Activated naive CD4-positive, alpha-beta T cell (primary cell): Measurements from ENCODE around the gene WBP4.

Source experiments
- DNase-seq, 4 experiments: peaks; one replicate each; lab custom pipeline; 2025; lab: John Stamatoyannopoulos, UW

Gene WBP4

DNA sequence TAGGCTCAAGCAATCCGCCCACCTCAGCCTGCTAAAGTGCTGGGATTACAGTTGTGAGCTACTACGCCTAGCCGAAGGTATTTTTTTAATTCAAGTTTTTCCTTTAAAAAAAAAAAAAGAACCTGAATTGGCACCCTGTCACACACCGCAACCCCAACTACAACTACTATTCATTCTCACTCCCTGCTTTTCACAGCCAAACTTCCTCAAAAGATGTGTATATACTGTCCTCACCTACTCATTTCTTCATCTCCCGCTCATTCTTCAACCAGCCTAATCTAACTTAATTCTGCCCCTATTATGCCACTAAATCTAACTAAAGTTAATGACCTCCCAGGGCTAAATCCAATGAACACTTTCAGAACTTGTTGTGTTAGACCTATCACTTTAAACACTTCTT, 12.7 kb upstream of the WBP4 start:
- no peak for DNase-seq

DNA sequence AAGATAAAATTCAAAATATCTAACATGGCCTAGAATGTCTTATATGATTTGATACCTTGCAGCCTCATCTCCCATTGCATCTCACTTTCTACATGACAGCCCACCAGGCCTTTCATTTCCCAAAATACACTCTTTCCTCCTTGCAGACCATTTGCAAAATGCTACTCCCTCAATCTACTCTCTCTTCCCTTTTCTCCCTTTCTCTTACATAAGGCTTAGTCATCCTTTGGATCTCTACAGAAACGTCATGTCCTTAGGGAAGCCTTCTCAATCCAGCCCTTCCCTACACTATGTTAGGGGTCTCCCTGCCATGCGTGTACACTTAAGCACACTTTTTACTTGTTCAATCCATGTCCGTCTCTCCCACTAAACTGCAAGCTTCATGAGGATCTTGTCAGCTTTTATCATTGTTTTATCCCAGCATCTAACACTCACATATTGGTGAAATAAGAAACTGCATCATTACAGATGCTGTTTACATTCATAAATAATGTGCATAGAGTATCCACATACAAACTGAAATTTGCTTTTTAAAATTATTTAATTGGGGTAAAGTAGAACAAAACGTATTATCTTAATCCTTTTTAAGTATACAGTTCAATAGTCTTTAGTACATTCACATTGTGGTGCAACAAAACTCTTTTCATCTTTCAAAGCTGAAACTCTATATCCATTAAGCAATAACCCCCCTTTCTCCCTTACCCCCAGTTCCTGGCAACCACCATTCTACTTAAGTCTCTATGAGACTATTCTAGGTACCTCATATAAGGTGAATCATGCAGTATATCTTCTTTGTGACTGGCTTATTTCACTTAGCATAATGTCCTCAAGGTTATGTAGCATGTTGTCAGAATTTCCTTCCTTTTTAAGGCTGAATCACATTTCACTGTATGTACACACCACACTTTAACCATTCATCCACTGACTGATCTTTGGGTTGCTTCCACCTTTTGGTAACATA, 11.5 kb upstream of the WBP4 start:
- DNase-seq = no peak

DNA sequence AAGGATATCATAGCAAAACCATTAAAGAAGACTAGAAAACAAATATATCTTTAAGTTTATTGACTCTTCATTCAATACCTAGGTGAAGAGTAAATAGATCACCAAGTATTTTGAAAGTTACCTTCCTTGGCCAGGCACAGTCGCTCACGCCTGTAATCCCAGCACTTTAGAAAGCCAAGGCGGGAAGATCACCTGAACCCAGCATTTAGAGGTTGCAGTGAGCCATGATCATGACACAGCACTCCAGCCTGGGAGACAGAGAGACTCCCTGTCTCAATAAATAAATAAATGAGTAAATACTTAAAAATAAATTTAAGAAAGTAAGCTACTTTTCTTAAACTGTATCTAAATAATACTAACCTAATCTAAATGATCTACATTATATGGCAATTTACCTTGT, 8.9 kb upstream of the WBP4 start:
- no peak for DNase-seq

DNA sequence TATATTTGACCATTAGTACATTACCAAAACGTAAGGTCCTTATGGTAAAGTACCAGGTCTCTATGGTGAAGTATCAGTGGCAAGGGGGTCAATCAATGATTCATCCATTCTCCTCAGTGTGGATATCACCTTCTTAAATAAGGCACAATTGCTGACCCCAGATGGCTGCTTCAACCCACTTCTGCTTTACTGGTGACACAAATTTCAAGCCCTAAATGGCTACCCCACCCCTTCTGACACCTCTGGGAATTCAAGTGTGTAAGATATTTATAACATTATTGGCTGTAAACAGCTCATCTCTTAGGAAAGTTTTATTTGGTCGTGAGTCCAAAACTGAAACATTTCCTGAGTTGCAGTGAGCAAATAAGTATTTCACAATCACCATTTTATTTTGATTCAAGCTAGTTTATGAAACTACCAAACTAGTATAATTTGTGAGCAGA, 7.9 kb upstream of the WBP4 start:
- DNase-seq = no peak

DNA sequence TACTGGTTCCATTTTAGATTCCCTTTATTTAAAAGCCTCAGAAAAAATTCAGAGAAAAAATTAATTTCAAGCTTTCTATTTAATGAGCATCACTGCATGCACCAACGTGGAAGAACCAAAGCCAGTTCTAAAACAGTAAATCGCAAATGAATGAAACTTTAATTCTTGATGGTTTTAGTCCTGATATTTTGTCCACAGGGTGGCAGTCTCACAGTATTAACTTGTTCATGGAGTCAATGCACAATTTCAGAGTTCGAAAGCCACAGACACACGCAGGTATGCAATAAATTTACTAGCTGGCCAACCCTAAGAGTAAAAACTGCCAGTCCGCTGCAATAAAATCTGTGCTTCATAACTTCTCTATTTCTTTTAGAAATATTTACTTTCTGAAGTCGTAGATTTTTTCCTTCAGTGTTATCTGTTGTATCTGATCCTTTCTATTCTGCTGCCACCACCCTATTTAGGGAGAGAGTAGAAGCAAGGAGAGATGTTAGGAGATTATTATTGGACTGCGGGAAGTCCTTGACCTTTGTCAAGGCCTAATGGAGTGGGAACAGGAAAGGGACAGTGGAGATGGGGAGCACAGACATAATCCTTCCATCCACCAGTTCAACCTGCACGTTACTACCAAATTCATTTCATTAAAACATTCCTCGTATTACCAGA, 7.0 kb upstream of the WBP4 start:
- no peak for DNase-seq

DNA sequence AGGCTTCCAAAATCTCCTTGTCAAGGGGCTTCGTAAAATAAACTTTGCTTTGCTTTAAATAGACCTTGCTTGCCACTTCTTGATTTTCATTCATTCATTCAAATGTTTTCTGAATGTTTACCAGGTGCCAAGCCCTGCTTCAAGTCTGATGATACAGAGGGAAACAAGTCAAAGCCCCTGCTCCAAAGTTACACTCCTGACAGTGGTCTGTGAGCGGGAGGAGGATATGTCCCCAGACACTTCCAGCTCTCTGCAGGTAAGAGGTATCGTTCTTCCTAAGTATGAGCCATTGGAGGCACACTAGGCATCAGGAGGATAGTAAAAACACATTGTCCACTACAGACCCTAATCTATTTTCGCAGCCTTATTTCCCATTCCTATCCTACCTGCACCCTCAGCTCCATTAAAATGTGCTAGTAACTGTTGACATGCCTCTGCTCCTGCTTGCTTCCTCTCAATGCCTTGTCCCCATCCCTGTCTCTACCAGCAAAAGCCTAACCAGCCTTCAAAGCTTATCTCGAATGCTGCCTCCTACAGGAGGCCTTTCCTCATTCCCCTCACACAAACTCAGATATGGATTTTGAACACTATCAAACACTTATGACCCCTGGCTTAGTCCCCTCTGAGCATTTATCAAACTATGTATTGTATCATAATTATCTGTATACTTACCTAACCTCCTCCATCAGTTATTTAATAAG, 6.2 kb upstream of the WBP4 start:
- DNase-seq = no peak

DNA sequence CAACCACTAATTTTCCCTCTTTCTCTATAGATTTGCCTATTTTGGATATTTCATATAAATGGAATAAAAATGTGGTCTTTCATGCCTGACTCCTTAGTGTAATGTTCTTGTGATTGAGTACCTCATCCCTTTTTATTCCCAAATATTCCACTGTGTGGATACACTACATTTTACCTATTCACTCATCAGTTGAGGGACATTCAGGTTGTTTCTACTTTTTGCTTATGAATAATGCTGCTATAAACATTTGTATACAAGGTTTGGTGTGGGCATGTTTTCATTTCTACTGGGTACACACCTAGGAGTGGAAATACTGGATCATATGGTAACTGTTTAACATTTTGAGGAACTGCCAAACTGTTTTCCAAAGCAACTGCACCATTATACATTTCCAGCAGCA, 5.1 kb upstream of the WBP4 start:
- no peak for DNase-seq

DNA sequence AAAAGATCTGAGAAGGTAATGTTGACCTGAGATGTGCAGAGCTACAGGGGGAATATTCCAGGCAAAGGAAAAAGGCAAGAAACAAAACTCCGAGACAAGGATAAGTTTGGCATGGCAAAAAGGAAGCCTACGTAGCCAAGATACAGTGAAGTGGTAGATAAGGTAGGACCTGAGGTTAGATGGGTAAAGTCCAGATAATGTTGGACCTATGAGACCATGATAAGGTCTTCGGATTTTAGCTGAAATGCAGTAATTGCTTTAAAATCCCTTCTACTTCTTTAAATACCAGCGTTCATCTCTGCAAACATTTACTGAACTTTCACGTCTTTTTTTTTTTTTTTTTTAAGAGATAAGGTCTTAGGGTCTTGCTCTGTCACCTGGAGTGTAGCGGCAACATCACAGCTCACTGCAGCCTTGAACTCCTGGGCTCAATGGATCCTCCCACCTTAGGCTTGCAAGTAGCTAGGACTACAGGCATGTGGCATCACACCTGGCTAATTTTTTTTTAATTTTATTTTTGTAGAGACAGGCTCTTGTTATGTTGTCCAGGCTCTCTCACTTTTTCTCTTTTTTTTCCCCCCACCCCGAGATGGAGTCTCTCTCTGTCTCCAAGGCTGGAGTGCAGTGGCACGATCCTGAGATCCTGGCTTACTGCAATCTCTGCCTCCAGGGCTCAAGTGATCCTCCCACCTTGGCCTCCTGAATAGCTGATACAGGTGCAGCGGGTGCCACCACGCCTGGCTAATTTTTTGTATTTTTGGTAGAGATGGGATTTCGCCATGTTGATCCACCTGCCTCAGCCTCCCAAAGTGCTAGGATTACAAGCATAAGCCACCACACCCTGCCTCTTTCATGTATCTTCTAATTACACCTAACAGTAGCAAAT, 4.2 kb upstream of the WBP4 start:
- DNase-seq = no peak

DNA sequence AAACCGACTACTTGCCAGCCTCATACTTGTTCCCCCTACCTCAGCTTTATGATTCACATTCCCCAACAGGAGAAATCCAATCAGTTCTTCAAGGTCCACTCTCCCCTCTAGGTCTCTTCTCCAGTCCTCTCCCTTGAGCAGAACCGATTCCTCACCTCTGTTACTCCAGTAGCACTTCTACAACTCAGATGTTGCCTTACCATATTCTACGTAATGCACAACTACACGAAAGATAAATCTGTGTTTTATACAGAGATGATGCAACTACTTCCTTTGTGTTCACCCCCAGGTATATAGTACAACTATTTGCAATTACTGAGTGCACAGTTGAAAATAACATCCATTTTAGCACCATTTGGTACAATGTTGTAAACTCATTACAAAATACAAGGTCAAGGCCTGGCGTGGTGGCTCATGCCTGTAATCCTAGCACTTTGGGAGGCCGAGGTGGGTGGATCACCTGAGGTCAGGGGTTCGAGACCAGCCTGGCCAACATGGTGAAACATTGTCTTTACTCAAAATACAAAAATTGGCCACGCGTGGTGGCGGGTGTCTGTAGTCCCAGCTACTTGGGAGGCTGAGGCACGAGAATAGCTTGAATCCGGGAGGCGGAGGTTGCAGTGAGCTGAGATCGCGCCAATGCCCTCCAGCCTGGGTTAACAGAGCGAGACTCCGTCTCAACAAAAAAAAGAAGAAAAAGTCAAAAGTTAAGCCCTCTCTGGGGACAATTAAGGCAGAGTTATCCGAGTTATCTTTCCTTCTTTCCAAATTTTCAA, 2.8 kb upstream of the WBP4 start:
- no peak for DNase-seq

DNA sequence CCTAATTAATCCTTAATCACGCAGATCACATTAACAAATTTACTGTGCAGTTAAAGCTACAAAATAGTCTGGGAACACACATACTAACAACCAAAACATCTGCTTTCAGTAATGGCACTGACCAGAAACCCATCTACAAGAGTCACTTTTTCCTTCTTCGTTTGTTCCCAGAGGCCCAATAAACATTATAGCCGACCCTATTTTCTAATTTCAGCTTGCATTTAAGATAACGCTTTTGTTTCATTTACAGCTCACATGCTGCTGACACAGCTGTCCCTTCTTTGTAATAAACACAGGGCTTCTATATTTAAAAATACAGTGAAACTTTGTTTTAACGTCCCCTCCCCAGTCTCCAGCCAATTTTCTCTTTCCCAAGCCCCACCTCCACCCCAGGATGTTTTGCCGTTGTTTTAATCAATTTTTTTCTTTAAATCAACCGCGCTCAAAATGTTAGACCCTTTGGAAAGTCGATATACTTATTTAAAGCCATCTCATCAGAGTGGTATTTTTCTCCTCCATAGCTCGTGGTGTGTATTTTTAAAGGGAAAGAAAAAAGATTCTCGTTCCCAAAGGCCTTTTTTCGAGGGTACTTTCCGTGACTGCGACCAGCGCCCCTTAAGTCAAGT, 1.7 kb upstream of the WBP4 start:
- no peak for DNase-seq

DNA sequence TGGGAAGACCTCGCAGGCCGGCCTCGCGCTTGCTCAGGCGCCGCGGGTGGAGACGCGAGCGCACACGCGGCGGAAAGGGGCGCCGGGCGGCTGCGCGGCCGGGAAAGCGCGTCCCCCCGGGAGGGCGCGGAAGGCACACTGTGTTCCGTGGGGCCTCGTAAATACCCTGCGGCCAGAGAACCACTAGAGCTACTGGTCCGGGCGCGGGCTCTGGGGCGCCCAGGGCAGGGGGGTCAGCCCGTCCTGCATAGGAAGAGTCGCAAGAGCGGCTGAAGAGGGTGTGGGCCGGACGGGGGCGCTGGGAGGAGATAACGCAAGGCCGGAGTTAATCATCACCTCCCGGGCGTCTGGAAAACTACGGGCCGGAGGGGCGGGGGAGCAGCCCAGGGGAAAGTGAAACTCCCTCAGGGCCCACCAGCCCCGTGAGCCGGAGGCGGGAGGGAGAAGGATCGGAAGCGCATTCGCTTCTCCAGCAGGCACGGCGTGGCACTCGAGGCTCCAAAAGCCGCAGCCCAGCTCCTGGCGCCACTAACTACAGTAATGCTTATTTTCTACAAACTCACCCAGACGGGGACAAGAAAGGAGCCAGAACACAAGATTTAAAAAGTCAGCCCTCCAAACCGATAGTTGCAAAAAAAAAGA, 1.1 kb upstream of the WBP4 start:
- DNase-seq = peak; percentile 41 to 62 (median 56)

DNA sequence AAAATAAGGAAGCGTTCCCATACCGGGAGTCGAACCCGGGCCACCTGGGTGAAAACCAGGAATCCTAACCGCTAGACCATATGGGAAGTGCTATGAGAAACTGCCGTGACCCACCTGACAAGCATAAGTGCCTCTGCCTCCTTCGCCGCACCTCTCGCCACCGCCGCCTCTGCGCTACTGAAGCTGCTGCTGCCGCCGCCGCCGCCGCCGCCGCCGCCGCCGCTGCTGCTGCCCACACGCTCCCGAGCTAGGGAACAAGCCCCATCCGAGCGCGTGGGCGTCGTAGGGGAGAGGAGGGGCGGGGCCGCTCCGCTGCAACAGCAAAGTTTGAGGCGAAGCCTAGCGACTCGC, 610 bp upstream of the WBP4 start:
- DNase-seq = peak; percentile 73 to 87 (median 83)

DNA sequence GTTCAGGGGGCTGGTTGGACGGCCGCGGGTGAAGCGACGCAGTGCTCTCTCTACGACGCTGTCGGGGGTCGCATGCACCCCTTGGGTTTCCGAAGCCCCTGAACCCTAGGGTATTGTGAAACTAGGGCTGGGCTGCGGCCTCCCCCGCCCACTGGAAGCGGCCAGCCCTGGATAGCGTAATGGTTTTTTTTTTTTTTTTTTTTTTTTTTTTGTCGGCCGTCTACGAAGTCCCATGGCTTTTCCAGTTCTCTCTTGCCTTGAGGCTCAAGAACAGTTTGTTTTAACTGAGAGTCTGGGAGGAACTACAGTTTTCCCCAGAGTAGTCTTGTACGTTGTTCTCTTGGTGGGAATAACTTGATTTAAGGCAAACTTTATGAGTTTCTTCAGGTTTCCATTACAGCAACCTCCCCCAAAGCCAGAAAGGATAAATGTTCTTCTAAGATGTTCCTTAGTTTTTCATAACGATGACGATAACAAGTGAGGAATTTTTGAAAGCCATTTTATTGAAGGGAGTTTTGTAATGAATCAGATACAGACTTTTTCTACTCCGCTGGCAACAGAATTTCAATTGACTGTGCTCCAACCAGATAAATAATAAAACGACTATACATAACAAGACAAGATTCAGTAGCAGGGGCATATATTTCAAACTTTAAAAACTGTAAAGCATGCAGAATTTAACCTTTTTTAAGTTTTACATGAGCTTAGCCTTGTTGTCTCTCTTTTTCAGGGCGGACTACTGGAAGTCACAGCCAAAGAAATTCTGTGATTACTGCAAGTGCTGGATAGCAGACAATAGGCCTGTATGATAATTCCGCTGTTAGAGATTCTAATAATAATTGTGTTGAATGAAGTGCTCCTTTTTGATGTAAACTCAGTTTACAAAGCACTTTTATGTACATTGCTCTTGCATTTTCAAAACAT, 867 bp downstream of the WBP4 start:
- DNase-seq = no peak

DNA sequence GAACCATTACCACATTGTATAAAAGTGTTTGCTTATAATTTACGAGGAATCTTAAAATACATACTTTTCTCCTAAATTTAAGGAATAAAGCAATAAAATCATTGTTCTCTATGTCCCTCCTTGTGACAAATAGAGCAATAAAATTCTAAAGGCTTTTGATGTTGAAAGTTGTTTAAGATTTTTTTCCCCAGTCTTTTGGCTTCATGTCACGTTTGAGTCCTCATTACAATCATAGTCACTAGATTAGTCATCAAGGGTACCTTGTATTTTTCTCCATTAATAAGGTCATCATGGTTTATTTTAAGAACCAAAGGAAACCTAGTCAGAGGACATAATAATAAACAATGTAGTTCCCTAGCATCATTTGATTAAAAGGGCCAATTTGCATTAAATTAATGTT, 3.2 kb downstream of the WBP4 start:
- no peak for DNase-seq

DNA sequence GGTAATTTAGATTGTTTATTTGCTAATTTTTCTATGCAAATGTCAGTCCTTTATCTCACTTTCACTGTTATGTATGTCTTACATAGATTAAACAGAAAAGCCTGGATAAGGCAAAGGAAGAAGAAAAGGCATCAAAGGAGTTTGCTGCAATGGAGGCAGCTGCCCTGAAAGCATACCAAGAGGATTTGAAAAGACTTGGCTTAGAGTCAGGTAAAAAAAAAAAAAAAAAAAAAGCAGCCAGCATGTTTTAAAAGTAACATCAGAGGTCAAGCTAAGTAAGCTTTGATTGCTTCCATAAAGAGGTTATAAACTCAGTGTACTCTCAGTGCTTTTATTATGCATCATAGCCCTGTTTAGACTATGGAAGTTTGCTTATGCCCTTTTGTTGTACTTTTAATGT, 3.8 kb downstream of the WBP4 start:
- DNase-seq = no peak

DNA sequence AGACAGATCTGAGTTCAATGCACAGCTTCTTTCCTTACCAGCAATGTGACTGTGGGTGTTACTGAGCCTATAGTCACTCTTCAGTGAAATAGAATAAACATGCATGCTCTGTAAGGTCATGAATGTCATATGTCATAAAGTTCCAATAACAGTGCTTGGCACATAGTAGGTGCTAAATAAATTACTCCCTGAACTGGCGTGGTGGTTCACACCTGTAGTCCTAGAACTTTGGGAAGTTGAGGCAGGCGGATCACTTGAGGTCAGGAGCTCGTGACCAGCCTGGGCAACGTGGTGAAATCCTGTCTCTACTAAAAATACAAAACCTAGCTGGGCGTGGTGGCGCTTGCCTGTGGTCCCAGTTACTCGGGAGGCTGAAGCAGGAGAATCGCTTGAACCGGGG, 13.2 kb downstream of the WBP4 start:
- DNase-seq = no peak

DNA sequence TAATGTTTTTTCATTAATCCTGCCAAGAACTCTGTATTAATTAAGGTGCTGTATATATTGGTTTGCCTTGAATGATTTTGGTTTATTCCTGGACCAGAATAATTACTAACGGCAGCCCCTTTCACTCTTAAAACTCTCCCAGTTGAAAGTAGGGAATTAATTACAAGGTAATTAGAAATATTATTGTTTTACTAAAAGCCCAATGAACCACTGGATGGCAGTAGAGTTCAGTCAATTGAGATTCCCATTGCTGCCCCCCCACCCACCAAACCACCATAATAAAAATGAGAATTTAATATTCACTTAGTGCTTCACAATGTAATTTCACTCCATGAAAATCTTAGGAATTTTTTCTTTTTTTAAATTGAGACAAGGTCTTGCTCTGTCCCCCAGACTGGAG, 13.7 kb downstream of the WBP4 start:
- DNase-seq = peak in 1 of 4 experiments; percentile 5

DNA sequence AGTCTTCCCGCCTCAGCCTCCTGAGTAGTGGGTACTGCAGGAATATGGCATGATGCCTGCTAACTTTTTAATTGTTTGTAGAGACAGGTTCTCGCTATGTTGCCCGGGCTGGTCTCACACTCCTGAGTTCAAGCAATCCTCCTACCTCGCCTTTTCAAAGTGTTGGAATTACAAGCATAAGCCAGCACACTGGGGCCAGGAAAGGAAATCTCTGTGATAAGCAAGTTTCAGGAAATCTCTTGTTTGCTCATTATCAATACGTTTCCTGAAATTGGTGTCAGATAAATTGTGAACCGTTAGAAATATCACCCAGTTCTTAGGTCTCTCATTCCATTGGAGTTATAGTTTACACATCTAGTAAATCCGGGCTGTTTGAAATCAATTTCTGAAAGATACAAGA, 14.2 kb downstream of the WBP4 start:
- no peak for DNase-seq

DNA sequence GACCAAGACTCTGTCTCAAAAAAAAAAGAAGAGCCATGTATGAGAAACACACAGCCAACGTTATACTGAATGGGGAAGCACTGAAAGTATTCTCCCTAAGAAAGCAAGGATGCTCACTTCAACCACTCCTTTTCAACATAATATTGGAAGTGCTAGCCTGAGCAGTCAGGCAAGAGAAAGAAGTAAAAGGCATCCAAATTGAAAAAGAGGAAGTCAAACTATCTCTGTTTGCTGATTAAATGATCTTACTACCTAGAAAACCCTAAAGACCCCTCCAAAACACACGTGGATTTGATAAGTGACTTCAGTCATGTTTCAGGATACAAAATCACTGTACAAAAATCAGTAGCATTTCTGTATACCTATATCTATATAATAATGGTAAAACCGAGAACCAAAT, 16.2 kb downstream of the WBP4 start:
- DNase-seq = no peak
